GM18873 (cell line): ENCODE results near the gene GOLGA6C.
"Not testable (repeated sequence)": the region's sequence is repeated elsewhere in the genome, so short reads cannot be mapped to it uniquely, and the experiment has no call there.

ENCODE experiments used
- ATAC-seq: cut with Tn5 transposase; IDR thresholded peaks from one replicate; pipeline ENCODE4 v1.9.1; 2021; ENCODE audit warnings: mild to moderate bottlenecking, moderate library complexity, moderate number of reproducible peaks; ENCODE audit not compliant: unreplicated experiment, low FRiP score

GOLGA6C gene

DNA sequence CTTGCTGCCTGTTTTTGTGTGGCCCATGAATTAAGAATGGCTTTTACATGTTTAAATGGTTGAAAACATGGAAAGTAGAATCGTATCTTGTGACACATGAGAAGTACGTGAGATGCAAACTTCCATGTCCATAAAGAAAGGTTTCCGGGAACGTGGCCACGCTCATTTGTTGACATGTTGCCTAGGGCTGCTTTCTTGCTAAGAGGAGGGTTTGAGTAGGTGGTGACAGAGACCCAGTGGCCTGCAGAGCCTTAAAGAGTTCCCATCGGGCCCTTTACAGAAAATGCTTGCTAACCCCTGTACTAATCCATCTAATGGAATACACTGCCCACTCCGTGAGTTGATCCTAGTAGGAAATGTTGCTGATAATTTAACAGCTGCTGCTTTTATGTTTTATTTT is 31.0 kb upstream of the GOLGA6C start:
- ATAC-seq = not testable (repeated sequence)

DNA sequence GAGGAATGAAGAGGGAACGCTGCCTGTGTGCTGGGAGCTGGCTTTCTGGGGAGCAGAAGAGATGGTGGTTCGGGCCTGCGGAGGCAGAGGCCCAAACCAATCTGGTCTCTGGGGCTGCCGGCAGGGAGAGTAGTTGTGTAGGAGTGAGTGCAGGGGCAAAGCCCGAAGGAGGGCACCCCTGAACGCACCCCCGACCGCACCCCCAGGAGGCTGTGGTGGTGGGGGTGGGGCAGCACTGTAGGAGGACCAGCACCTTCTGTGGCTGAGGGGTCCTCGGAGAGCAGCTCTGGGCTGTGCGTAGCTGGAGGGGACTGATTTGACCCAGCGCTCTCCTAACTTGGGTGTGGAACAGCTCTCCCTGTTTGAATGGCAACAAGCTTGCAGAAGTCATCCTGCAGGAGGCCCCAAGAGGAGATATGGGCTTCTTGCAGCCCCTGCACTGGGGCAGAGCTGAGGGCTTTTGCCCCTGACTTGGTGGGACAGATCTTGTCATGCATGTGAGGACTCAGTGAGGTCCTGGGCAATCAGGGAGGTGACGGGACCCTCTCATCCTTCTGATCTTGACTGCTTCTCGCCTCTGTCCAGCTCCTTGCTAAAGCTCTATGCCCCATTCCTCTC is 30.4 kb upstream of the GOLGA6C start:
- no peak for ATAC-seq

DNA sequence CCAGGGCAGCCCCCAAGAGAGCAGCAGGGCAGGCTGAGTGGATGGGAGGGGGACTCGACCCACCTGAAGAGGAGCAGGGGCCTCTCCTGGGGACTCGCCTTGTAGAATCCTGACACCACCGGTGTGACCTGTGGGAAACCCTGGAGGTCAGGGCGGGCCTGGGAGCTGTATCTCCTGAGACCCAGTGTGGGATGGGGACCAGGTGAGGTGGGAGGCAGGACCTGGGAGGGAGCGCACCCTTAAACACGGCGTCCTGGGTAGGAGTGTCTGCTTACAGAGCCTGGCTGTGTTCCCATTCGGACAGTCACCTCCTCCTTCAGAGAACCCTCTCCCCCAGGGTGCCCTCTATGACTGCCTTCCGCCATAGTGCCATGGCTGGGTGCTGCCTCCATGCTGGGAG is 29.3 kb upstream of the GOLGA6C start:
- ATAC-seq = no peak

DNA sequence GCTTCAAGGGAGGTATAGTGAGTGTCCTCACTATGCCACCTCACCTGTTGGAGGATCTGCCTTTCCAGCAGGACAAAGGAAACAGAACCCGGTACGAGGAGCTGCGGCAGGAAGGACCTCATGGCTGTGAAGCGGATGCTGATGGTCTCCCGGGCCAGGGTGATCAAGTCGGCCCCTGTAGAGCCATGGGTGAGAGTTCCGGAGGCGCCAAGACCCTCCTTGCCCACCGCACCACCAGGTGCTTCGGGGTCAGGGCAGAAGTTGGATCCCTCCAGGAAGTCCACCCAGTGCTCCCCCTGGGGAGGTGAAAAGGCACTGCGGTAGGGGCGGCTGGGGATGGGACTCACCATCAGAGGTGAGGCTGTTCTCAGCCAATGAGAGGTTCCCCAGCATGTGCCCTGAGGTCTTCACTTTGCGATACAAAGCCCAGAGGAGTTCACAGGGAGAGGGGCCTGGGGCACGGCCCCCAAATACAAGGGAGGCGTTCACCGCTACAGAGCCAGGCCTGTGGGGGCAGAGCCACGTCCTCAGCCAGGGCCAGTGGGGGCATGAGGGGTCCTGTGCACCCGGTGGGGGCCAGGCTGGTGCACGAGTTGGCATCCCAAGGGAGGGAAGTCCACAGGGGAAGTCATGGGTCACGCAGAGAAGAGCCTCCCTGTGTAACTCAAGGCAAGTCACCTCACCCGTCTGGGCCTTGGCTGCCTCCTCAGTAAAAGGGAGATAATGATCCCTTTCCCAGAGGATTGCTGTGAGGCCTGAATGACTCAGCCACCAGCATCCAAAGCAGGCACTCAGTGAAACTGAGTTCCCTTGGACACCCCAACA is 28.7 kb upstream of the GOLGA6C start:
- ATAC-seq = no peak

DNA sequence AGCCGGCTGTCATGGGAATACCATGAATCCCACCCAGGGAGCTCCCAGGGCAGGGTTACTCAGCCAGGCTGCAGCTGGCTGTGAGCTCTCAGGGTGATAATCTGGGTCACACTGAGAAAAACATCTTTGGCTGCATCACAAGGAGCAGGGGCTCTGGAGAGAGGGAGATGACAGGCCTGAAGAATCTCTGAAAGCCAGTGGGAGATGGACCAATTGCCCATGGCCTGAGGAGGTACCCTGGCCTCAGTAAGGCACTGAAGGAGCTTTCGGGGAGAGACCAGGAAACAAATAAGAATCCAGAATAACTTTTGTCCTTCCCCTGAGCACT is 28.2 kb upstream of the GOLGA6C start:
- ATAC-seq = no peak

DNA sequence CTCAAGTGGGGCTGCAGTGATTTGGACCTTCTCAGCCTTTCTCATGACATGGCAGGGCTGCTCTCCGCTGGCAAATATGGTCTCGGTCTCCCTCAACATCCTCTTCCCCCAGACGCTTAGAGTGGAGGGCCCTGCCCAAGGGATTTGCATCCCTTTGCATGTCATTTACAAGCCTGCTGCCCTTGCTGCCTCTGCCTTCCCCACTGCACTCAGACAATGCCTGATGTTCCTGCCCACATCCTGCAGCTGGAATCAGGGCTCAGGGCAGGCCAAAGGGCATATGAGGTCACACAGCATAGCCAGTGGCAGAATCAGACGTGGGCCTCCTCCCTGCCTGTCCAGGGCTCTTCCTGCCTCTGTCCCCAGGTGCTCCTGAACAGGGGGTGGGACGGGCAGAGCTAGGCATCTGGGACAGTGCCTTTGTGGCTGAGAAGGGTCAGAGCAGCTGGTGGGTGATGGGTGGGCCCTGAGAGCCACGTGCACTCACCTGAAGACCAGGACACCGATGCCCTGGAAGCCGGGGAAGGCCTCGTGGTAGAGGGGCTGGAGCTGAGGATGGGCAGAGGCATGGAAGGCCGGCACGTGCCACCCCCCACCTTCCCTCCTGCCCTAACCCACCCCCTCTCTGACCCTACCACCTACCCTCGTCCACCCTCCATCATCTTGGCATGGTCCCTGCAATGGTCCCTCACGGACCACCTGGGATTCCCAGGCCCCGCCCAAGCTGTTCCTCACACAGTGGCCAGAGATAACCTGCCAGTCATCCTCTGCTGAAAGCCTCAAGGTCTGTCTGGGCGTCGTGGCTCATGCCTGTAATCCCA is 27.4 kb upstream of the GOLGA6C start:
- no peak for ATAC-seq

DNA sequence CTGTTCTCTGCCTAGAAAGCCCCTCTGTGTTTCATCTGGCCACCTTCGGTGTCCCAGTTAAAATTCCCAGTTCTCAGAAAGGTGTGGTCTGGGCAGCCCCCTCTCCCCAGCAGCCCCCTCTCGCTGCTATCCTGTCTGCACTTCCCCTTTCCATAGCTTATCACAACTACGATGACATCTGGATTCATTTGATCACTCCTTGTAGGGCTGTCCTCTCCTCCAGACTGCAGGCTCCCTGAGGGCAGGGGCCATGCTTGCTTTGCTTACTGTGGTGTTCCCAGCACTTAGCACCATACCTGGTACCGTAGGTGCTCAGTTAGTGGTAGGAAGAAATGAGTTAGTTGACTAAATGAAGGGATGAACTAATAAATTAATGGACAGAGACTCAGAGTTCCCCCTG is 26.3 kb upstream of the GOLGA6C start:
- ATAC-seq = no peak

DNA sequence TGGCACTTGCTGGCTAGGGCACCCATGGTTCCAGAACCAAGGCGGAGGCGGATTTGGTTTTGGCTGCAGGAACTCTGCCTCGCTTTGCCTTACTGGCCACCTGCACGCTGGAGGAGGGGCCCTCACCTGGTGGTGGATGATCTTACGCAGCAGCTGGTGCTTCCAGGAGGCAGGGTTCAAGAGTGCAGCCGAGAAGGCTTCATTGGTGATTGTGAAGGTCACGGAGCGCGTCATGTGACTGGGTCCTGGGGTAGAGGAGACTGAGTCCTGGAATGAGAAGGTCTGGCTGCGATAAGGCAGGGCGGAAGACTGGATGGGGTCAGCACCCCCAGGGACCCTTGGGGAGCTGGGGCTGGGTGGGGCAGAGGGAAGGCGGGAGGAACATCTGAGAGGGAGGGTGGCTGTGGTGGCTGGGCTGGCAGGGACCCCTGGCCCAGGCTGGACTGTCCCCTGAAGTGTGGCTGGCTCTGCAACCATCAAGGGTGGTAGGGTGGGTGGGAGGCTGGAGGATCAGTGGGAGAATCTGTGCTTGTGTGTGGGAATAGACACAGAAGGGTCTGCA is 25.8 kb upstream of the GOLGA6C start:
- no peak for ATAC-seq

DNA sequence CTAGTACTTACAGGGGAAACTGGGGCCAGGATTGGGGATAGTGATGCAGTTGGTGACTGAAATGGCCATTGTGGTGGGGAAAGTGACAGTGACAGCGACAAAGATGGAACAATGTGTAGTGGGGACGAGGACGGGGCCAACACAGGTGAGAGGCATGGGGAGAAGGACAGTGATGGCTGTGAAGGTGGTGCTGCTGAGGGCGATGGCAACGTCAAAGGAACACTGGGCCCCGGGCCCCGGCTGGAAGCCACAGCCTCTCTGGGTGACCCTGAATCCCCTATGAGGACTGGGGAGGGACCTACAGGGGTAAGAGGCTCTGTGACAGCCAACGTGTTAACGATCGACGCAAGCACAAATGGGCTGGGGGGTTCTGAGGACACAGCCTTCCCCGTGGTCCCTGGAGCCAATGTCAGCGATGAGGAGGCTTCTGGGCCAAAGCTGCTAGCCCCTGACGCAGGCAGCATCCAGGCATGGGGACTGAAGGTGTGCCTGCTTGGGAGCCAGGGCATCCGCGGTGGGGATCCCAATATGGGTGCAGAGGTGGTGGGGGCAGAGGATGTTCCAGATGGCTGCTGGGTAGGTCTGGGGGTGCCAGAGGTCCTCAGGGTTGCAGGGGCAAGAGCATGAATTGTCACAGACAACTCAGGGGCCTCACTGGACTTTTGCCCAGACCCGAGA is 25.2 kb upstream of the GOLGA6C start:
- no peak for ATAC-seq

DNA sequence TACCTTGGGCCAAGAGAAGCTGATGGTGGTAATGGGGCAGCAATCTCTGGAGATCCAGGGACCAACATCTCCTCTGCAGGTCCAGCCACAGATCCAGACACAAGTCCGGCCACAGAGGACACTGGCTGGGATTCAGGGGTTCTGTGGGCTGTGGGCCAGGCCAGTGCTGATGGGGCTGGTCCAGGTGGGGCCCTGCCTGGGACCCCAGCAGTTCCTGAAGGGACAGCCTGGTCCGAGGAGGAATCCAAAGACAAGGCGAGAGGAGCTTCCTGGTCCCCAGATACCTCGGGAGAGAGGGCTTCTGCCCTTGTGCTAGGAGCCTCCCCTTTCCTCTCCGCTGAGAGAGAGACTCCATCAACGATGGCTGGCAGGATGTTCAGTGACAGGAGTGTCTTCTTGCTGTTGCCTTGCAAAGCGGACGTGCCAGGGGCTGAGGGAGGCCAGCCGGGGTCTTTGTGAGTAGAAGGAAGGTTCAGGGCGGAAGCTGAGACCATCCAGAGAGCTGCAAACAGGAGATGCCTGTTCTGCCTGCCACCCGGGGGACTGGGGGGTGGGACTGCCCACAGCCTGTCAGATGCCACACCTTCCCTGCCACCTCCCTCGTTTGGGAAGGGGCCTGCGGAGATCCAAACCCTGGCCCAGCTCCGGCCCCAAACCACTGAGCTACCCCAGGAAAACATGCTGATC is 24.5 kb upstream of the GOLGA6C start:
- no peak for ATAC-seq

DNA sequence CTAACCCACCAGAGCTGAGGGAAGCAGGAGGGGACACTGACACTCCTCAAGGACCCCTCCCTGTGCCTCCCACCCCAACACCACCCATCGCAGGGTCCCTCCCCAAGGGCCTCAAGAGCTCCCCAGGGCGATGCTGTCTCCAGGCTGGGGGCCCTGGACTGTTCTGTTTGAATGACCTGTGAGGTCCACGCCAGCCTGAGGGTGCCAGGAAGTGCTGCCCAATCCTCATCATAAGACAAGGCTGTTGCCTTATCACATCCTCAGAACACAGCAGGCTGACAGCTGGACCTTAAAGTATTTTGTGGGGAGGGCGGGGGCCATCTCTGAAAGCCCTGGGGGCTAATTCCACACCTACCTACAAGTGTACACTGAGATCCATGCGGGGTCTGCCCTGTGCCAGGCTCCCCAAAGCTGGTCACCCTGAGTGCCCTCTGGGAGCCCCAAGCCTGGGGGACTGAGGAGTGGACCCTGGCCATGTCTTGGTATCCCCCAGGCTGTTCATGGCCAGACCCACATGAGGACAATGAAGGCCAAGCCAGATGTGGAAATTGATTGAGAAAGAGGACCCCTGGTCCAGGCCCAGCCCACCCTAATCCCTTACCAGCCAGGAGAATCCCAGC is 23.8 kb upstream of the GOLGA6C start:
- ATAC-seq = no peak

DNA sequence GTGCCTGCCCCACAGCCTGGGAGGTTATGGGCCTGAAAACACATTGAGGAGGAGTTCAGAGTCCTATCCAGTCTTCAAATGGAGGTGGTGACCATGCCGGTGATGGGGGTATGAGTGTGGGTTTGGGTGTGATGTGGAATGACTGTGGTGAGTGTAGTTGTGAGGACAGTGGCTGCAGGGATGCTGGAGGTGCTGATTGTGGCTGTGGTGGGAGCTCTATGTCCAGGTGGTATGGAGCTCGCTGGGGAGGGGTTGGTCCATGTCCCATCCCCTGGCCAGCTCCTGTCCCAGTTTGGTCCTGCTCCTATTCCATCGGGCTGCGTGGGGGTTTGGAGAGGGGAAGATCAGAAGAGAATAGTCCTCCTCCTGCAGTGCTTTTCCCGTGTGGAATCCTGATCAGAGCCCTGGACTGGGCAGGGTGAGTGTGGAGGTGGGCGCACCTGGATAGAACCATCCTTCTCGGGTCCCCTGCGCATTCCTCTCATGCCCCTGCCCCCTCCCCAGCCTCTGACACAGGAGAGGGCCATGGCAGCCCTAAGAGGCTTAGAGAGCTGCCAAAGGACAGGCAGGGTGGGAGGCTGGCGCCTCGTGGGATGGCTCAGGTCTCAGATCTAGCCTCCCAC is 23.0 kb upstream of the GOLGA6C start:
- no peak for ATAC-seq

DNA sequence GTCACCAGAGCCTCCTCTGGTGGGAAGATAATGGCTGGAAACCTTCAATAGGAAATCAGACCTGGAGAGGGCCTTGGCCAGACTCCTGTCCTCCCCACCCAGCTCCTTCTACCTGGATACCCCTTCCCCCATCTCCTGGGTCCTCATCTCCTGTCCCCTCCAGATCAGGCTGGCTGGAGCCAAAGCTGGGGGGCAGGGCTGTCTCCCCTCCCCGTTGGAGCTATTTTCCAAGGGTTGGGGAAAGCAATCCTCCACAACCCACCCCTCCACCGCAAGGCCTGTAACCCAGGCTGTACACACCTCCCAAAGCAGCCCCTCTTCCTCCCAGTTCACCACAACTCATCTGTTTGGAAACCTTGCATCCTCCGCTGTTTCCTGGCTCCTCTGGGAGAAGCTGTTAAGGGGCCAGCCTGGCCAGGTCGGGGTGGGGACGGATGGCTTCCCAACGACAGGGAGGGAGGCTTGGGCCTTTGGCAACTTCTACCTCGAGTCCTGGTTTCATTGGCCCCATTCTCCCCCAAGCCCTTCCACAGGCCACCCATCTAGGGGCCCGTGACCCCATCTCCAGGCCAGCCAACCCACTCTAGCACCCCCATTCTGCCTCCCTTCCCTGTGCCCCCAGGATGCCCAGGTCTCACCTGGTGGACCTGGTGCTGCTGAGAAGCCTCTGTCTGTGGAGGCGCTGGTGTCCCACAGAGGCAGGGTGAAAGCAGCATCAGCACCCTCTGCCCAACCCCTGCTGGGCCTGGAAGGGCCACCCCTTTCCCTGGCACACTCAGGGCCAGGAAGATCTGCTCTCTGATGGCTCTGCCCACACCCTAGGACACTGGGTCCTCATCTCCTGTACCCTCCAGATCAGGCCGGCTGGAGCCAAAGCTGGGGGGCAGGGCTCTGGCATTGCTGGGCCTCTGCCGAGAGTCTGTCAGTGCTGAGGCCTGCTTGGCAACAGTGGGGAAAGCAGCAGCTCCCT is 22.1 kb upstream of the GOLGA6C start:
- ATAC-seq = no peak

DNA sequence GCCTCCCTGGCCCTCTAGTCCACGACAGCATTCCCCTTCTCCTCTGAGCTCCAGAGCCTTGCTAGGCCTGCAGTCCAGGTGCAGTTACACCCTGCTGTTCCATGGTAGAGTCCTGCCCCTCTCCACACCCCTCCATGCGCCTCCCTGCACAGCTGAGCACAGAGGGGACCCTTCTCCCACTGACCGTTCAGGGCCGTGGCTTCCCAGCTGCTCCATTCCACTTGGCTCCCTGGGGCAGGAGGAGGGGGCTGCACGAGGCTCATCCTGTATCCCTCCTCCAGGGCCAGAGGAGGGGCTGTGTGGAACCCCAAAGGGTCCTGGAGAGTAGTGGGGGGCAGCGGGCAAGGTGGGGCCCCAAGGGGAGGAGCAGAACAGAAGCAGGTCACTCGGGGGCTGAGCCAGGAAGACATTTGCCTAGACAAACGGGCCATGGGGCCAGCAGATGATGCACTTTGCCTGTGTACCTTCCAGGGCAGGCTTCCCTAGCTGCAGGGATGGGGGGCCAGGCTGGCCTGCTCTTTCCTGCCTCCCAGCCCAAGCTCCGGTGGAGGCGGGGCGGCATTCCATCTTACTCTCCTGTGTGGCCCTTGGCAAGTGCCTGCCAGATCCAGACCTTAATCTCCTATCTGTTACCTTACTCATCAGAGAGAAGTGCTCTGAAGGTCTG is 20.7 kb upstream of the GOLGA6C start:
- no peak for ATAC-seq

DNA sequence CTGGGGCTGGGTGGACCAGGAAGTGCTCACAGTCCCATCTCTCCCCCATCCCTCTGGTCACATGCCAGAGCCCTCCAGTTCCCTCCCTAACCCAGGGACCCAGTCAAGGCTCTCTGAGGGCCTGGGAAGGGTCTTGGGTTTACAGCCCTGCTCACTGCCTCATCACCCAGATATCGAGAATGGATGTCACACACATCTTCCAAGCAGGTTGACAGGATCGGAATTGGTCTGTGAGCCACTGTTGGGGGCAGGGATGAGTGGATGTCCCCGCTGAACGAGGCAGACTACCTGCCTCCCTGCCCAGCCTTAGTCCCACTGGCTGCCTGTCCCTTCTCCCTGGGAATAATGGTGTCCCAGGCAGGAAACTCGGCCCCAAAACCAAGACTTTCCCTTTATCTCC is 20.0 kb upstream of the GOLGA6C start:
- ATAC-seq = no peak

DNA sequence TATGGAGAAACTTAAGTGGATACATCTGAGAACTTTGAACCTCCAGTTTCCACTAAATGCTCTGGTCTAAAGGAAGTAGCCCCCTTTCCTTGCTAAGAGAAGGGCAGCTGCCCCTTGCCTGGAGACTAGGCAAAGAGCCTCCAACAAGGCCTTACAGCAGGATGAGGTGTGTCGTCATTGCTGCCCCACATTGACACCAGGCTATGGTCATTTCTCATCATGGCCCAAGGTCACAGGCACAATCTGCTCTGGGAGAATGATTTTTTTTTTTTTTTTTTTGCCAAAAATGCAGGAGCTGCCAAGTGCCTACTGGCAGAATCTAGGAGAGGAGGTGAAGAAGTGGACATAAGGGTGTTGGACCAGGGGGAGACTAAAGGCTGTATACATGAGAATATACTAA is 12.4 kb upstream of the GOLGA6C start:
- ATAC-seq = not testable (repeated sequence)

DNA sequence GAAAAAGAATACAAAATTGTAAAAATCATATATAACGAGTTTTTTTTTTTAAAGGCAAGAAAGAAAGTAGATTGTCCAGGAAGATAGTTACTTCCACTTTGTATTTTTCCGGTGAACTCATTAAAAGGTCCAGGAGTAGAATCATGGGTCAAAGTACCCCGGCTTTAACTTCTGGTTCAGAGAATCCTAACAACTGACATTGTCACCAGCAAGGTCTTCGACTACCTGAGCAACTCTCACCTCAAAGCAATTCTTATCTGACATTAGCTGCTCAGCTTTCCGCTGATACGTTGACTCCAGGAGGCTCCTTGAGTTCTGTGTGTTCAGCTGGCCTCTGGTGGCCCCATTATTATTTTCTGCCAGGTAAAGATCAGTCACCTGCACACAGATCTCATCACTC is 9.1 kb upstream of the GOLGA6C start:
- ATAC-seq = not testable (repeated sequence)

DNA sequence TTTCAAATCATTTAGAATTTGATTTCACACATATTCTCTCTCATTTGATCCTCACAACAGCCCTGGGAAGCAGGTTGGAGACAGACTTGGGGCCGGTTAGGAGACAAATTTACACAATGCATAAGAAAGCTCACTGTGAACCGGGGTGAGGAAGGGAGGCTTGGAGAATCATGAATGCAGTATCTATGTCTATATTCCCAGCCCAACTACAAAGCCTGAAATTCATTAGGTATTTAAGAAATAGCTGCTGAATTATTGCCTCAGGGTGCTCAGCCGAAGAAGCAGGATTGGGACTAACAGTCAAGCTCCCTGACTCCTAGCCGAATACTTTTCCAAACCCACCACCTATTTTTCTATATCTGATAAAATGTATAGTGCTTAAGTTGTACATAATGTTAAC is 8.4 kb upstream of the GOLGA6C start:
- ATAC-seq = no peak
